Measurements from ENCODE around the gene OR51V1.

The OR51V1 gene

GRCh38 chr11:5153574-5154431 is 46.7 kb downstream of the OR51V1 start:
- Mint-ChIP-seq H3K9me3 (no peaks in the 10 kb centered on the region), H3K27ac (no peak overlapping the region), H3K27me3 (ENCODE audit: low read depth) (no peaks in the 10 kb centered on the region), H3K4me3 (no peak overlapping the region), H3K4me1 (no peaks in the 10 kb centered on the region), H3K36me3 (ENCODE audit: low read depth) (no peaks in the 10 kb centered on the region)
- TF ChIP-seq CTCF (IDR thresholded peaks at IDR 0.05; ENCODE audit: unreplicated experiment in 3 of 3): no peak

- Mint-ChIP-seq H3K9me3 (no peaks in the 10 kb centered on the region), H3K27me3 (ENCODE audit: low read depth) (no peaks in the 10 kb centered on the region), H3K4me3 (no peak overlapping the region), H3K36me3 (ENCODE audit: low read depth) (no peaks in the 10 kb centered on the region), H3K4me1 (no peaks in the 10 kb centered on the region), H3K27ac (no peak overlapping the region)
- no peak for TF ChIP-seq CTCF (IDR thresholded peaks at IDR 0.05; ENCODE audit: unreplicated experiment in 3 of 3)
Observed at GRCh38 chr11:5151713-5152153, 48.7 kb downstream of the OR51V1 start.

Data from nephron (organoid).